ENCODE measurements around the gene ZMYND19.
"Not testable (repeated sequence)": the region's sequence is repeated elsewhere in the genome, so short reads cannot be mapped to it uniquely, and the experiment has no call there.

The ZMYND19 gene

DNA sequence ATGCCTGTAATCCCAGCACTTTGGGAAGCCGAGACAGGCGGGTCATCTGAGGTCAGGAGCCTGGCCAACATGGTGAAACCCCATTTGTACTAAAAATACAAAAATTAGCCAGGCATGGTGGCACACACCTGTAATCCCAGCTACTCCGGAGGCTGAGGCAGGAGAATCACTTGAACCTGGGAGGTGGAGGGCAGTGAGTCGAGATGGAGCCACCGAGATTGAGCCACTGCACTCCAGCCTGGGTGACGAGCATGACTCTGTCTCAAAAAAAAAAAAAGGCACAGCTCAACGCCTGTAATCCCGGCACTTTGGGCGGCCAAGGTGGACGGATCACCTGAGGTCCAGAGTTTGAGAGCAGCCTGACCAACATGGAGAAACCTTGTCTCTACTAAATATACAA lies 36.7 kb downstream of the ZMYND19 start:
- DNase-seq = not testable (repeated sequence)

DNA sequence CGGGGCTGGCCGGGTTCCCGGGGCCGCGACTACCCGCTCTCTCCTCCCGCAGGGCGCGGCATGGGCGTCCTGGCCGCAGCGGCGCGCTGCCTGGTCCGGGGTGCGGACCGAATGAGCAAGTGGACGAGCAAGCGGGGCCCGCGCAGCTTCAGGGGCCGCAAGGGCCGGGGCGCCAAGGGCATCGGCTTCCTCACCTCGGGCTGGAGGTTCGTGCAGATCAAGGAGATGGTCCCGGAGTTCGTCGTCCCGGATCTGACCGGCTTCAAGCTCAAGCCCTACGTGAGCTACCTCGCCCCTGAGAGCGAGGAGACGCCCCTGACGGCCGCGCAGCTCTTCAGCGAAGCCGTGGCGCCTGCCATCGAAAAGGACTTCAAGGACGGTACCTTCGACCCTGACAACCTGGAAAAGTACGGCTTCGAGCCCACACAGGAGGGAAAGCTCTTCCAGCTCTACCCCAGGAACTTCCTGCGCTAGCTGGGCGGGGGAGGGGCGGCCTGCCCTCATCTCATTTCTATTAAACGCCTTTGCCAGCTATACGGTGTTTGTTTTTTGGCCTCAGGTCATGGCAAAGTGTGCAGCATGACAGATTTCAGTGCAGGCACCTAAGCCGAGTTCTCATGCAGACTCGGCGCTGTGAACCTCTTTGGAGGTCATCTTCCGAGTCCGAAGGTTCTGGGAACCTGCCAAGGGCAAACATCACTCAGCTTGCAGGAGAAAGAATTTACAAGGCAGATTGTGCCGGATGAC lies 38.1 kb downstream of the ZMYND19 start:
- DNase-seq = peak; percentile 6

DNA sequence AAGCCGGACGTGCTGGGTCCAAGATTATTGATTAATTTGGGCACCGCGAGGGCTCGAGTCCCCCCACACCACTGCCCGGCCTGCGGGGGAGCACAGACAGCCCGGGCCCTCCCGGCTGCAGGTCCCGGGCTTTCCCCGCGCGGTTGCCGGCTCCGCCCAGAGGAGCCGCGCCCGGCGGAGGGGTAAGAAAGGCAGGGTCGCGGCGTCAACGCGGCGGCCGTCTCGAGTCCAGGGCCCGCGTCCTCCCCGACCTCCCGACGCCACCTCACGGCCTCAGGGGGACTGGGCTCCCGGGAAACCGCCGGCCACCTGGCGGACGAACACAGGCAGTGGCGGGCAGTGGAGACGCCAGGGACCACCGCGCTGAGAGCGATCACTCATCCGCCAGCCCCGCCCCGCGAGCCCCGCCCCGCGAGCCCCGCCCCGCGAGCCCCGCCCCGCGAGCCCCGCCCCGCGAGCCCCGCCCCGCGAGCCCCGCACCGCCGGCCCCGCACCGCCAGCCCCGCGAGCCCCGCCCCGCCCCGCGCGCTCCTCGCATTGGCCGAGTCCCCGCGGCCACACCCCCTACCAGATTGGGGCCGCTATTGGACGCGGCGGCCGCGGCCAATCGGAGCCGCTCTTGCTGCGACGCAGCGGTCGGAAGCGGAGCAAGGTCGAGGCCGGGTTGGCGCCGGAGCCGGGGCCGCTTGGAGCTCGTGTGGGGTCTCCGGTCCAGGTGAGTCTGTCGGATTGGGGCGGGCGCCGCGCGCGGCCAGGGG lies 38.9 kb downstream of the ZMYND19 start, which contains the start of gene MRPL41:
TSS of gene MRPL41 (plus strand) at position 616 of the 758 bp plus-strand sequence. CDS start 203 bp downstream, outside the sequence.
- DNase-seq = peak; percentile 89

DNA sequence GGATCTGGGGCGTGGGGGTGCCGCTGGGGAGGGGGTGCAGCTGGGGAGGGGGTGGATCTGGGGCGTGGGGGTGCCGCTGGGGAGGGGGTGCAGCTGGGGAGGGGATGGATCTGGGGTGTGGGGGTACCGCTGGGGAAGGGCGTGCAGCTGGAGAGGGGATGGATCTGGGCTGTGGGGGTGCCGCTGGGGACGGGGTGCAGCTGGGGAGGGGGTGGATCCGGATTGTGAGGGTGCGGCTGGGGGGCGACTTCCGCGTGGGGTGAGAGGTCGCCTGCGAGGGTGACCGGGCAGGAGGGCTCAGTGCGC lies 39.4 kb downstream of the ZMYND19 start:
- DNase-seq = not testable (repeated sequence)

DNA sequence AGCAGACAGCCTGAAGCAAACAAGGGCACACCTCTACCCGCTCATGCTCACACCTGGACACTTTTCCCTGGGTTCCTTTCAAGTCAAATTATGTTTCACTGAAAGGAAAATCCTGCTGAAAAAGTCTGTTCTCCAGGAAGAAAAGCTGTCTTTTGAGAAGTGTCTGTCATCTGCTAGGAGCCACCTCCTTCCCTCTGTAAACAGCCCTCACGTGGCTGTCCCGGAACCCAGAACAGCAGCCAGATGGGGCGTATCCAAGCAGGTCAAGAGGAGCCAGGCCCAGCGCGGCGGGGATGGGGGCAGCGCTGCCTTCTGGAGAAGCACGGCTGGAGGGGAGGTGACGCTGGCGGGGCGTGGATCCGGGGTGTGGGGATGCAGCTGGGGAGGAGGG lies 40.1 kb downstream of the ZMYND19 start, which contains the start of gene PNPLA7:
TSS of gene PNPLA7 (minus strand) at position 172 of the 391 bp plus-strand sequence. CDS start 205 bp downstream, outside the sequence.
- DNase-seq = peak; percentile 33

DNA sequence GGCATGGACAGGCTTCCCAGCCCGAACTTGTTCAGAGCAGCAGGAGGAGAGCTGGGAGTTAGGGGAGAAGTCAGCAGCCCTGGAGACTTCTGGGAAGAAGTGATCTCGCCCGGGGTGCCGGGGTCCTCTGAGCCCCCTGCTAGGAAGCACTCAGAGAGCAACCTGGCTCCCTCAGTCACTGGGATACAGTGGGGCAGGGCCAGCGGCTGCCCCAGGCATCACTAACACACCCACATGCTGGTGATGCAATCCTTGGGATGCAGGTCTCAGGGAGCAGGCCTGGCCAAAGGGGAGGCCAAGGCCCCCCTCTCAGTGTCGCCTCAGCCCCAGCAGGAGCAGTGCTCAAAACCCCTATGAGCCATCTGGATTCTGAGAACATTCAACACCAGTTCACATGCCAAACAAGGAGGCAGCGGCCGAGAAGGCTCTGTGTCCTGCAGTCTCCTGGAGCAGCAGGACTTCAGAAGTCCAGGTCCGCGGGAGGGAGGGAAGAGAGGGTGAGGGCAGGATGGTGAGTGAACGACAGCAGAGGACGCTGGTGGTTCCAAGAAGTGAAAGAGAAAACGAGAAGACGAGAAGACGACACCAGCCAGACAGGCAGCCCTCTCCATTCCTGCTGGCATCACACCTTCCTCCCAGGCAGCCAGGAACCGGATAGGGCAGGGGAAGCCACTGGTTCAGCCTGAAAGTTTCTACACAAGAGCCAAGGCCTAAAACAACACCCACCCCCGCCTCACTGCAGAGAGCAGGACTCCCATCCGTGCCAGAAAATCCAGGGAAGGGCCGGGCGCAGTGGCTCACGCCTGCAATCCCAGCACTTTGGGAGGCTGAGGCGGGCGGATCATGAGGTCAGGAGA lies 42.4 kb downstream of the ZMYND19 start:
- no peak for DNase-seq

DNA sequence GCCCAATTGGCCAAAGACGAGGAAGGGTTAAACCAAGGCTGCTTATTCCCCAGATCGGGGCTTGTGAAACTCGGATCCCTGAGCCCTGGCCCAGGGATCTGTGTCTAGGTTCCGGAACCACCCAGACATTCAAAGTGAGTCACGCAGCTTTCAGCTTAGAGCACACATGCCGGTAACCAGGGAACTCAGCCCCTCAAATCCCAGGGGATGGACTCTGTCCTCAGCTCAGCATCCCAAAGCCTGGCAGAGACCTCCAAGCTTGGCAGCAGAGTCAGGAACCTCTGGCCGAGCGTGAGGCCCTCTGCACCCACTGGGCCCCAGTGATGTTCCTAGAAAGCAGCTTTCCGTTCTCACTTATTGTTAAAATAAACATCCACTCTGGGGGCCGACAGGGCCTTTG lies 45.2 kb downstream of the ZMYND19 start:
- DNase-seq = no peak

DNA sequence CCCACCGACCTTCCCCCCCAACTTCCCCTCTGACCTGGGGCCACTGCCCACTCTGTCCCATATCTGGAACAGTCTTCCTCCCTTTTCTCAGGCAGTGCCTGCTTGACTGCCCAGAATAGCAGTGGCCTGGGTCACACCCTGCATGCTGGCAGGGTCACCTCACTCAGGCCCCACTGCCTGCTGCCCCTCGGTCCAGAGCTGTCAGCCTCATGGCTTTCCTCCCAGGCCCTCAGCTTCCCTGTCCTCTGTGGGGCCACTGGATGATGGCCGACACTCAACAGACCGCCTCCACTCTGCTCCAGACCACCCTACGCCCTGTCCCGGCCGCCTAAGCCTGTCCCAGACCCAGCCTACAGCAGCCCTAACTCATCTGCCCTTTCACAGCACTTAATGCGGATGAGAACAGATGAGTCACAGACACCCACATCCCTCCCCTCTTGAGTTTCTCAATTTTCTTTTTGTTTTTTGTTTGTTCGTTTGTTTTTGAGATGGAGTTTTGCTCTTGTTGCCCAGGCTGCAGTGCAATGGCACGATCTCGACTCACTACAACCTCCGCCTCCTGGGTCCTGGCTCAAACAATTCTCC lies 46.0 kb downstream of the ZMYND19 start:
- DNase-seq = no peak

DNA sequence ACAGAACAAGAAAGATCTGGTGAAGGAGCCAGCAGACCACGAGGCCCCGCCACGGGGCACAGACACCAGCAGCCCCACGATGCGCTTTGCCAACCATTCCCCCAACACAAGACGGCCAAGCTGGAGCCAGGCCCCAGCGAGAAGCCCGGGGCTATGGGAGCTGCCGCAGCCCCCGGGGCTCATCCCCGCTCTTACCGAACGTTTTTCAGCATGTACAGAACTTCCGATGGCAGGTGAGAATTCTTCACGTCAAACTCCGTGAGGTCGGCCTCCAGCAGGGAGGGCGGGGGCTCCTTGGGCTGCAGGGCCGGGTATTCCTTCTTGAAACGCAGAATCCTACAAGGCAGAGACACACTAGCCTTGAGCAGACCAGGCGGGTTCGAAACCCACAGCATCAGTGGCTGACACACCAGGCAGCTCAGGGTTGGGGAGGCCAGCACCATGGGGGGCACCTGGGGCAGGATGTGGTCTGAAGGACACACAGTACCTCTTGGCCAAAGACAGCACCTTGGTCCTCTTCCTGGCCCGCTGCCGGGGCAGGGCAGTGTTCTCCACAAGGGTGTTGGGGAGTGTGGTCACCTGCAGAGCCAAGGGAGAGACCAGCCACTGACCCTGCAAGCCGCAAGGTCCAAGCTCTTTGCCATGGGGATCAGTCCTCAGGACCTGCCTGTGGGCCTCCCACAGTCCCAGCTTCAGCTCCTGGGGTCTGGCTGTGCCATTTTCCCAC lies 46.9 kb downstream of the ZMYND19 start:
- no peak for DNase-seq

DNA sequence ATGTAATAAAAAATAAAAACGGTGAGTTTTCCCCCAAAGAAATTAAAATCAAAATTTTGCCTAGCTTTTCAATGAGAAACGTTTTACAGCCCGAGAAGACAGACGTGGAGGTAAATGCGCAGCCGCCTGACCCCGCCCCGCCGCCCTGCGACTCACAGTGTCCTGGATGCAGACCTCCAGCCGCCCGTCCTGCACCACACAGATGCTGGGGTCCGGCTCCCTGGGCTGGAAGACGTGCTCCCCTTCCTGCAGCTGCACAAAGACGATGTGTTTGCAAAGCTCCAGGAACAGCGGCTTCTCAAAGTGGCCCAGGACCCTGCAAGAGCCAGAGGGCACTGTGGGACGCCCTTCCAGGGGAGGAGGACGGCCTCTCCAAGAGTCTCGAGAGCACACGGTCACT lies 47.8 kb downstream of the ZMYND19 start:
- DNase-seq = no peak

DNA sequence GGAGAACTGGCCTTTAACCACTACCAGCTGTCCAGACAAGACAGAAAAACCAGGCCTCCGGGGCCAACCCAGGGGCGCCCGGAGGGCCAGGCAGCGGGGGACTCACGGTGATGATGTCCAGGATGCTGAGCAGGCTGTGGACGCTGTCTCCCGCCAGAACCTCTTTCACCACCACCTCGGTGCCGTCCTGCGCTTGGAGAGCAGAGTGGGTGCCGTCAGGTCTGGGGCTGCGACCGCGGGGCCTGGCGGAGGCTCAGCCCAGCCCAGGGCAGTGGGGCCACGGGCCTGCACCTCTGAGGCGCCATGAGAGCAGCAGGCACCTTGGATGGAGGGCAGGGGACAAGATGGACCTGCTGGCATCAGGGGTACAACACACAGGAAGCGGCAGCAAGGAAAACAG lies 49.8 kb downstream of the ZMYND19 start:
- DNase-seq = no peak

DNA sequence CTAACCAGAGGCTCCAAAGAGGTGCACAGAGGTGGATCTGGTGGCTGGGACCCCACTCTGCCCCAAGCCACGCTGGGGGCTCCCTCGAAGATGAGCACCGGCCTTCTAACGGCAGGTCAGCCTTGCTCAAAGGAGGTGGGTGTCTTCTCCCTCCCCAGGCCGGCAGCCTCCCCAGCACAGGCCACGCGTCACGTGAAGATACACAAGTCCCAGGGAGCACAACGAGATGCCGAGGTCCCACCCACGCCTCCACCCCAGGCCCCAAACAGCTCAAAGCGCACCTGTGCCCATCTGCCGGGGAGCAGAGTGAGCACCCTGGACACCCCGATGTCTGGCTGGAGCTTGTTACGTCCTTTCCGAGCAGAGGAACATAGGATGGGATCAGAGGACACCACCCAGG lies 52.3 kb downstream of the ZMYND19 start:
- no peak for DNase-seq

DNA sequence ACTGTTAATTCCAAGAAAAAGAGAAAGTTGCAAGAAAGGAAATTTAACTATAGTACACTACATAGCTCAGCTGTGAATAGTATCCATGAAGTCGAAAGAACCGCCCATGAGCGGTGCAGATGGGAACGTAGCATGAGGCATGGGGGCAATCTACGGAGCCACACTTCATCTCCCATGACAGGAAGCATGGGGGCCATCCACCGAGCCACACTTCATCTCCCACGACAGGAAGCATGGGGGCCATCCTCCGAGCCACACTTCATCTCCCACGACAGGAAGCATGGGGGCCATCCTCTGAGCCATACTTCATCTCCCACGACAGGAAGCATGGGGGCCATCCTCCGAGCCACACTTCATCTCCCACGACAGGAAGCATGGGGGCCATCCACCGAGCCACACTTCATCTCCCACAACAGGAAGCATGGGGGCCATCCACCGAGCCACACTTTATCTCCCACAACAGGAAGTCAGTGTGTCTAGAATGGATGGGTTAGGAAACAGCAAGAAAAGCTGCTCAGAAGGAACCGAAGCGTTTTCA lies 53.6 kb downstream of the ZMYND19 start:
- not testable (repeated sequence) for DNase-seq

DNA sequence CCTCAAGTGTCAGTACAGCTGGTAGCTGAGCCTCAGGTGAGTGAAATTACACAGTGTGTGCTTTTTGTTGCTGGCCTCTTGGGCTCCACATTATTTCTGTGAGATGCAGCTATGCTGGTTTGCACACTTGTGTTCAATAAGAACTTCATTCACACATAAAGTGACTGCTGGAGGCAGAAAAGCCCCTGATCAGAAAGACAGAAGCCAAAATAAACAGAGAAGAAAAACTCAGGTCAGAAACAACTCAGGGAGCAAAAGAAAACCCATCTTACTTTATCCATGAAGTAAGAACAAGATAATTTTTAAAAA lies 55.2 kb downstream of the ZMYND19 start:
- DNase-seq = no peak

DNA sequence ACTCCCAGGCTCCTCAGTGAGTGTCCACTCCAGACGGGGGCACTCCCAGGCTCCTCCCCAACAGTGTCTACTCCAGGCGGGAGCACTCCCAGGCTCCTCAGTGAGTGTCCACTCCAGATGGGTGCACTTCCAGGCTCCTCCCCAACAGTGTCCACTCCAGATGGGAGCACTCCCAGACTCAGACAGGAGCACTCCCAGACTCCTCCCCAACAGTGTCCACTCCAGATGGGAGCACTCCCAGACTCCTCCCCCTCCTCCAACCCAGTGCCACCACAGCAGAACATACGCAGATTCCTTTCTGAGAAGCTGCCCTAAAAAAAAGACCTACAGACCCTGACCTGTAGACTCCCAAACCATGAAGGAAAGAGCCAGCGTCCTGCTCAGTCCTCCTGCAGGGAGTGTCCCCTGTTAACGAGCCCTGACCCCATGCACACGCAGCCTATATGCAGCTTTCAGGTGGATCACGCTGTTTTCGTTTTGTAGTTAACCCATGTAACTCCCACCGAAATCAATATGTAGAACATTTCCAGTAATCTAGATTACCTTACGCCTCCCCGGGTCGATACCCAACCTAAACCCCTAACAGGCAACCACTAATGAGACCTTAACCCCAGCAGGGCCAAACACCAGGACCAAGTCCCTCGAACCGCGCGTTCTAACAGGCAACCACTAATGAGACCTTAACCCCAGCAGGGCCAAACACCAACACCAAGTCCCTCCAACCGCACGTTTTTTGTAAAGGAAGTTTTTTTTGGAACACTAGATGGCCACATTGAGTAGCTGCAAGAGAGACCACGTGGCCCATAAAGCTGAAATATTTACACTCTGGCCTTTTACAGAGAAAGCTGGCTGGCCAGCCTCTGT lies 55.8 kb downstream of the ZMYND19 start:
- peak; percentile 26 for DNase-seq

DNA sequence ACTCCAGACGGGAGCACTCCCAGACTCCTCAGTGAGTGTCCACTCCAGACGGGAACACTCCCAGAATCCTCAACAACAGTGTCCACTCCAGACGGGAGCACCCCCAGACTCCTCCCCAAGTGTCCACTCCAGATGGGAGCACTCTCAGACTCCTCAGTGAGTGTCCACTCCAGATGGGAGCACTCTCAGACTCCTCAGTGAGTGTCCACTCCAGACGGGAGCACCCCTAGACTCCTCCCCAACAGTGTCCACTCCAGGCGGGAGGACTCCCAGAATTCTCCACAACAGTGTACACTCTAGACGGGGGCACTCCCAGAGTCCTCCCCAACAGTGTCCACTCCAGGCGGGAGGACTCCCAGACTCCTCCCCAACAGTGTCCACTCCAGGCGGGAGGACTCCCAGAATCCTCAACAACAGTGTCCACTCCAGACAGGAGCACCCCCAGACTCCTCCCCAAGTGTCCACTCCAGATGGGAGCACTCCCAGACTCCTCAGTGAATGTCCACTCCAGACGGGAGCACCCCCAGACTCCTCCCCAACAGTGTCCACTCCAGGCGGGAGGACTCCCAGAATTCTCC lies 57.3 kb downstream of the ZMYND19 start:
- DNase-seq = not testable (repeated sequence)

Measured in NCI-H226 (cell line).